ENCODE results near the gene GRAMD1B.
A peak's percentile ranks its signal among the peaks of the same experiment; 100 is the strongest.
"Not testable (repeated sequence)": the region's sequence is repeated elsewhere in the genome, so short reads cannot be mapped to it uniquely, and the experiment has no call there.

Gene GRAMD1B

GRCh38 chr11:123519797-123520193 is 89.7 kb downstream of the GRAMD1B start:
- H3K4me3 ChIP-seq (ENCODE audit: low read length) = no peak overlapping the region
- H3K36me3 ChIP-seq (ENCODE audit: insufficient read depth, low read depth, low read length) = no peaks in the 10 kb centered on the region
- H3K27me3 ChIP-seq (ENCODE audit: insufficient read depth, low read length) = no peaks in the 10 kb centered on the region
- peaks cover 23% of the 10 kb centered on the region for H3K4me1 ChIP-seq (ENCODE audit: insufficient read depth, low read length)
- peak overlapping the region; percentile 27; the same call in 1 of the 2 replicates for H3K9ac ChIP-seq (ENCODE audit: low read depth, low read length)
- H3K9me3 ChIP-seq (ENCODE audit: insufficient read depth, low read depth, low read length) = no peaks in the 10 kb centered on the region
- H3K27ac ChIP-seq (ENCODE audit: low read length) = no peak overlapping the region

GRCh38 chr11:123520476-123520875 is 90.4 kb downstream of the GRAMD1B start:
- not testable (repeated sequence) for H3K36me3 ChIP-seq (ENCODE audit: insufficient read depth, low read depth, low read length); H3K9ac ChIP-seq (ENCODE audit: low read depth, low read length); H3K27me3 ChIP-seq (ENCODE audit: insufficient read depth, low read length); H3K9me3 ChIP-seq (ENCODE audit: insufficient read depth, low read depth, low read length); H3K27ac ChIP-seq (ENCODE audit: low read length); H3K4me3 ChIP-seq (ENCODE audit: low read length)
- H3K4me1 ChIP-seq (ENCODE audit: insufficient read depth, low read length) = peaks cover 29% of the 10 kb centered on the region

- no peak overlapping the region for H3K4me3 ChIP-seq (ENCODE audit: low read length)
- H3K9me3 ChIP-seq (ENCODE audit: insufficient read depth, low read depth, low read length) = no peaks in the 10 kb centered on the region
- H3K27ac ChIP-seq (ENCODE audit: low read length) = no peak overlapping the region
- peaks cover 35% of the 10 kb centered on the region for H3K4me1 ChIP-seq (ENCODE audit: insufficient read depth, low read length)
- no peaks in the 10 kb centered on the region for H3K27me3 ChIP-seq (ENCODE audit: insufficient read depth, low read length)
- no peaks in the 10 kb centered on the region for H3K36me3 ChIP-seq (ENCODE audit: insufficient read depth, low read depth, low read length)
- H3K9ac ChIP-seq (ENCODE audit: low read depth, low read length) = no peak overlapping the region
These were observed 90.9 kb downstream of the GRAMD1B start for GRCh38 chr11:123521001-123521400.

GRCh38 chr11:123521930-123522329 is 91.9 kb downstream of the GRAMD1B start:
- Histone ChIP-seq H3K36me3 (ENCODE audit: insufficient read depth, low read depth, low read length) (no peaks in the 10 kb centered on the region), H3K4me3 (ENCODE audit: low read length) (no peak overlapping the region), H3K4me1 (ENCODE audit: insufficient read depth, low read length) (peaks cover 35% of the 10 kb centered on the region), H3K27me3 (ENCODE audit: insufficient read depth, low read length) (no peaks in the 10 kb centered on the region), H3K27ac (ENCODE audit: low read length) (no peak overlapping the region), H3K9me3 (ENCODE audit: insufficient read depth, low read depth, low read length) (no peaks in the 10 kb centered on the region), H3K9ac (ENCODE audit: low read depth, low read length) (peak overlapping the region; percentile 37; the same call in 1 of the 2 replicates)

GRCh38 chr11:123523539-123523938 is 93.5 kb downstream of the GRAMD1B start:
- Histone ChIP-seq H3K27ac (ENCODE audit: low read length) (no peak overlapping the region), H3K4me3 (ENCODE audit: low read length) (no peak overlapping the region), H3K9me3 (ENCODE audit: insufficient read depth, low read depth, low read length) (no peaks in the 10 kb centered on the region), H3K27me3 (ENCODE audit: insufficient read depth, low read length) (no peaks in the 10 kb centered on the region), H3K9ac (ENCODE audit: low read depth, low read length) (no peak overlapping the region), H3K36me3 (ENCODE audit: insufficient read depth, low read depth, low read length) (no peaks in the 10 kb centered on the region), H3K4me1 (ENCODE audit: insufficient read depth, low read length) (peaks cover 26% of the 10 kb centered on the region)

- Histone ChIP-seq H3K27me3 (ENCODE audit: insufficient read depth, low read length) (no peaks in the 10 kb centered on the region), H3K9me3 (ENCODE audit: insufficient read depth, low read depth, low read length) (no peaks in the 10 kb centered on the region), H3K9ac (ENCODE audit: low read depth, low read length) (0 out of 2 replicates have a peak overlapping the region, but pooled peaks have one; percentile 8), H3K4me1 (ENCODE audit: insufficient read depth, low read length) (peaks cover 16% of the 10 kb centered on the region; the same call in 1 of the 2 replicates), H3K4me3 (ENCODE audit: low read length) (no peak overlapping the region), H3K27ac (ENCODE audit: low read length) (no peak overlapping the region), H3K36me3 (ENCODE audit: insufficient read depth, low read depth, low read length) (no peaks in the 10 kb centered on the region)
These were observed 95.0 kb downstream of the GRAMD1B start for GRCh38 chr11:123525097-123525496.

- Histone ChIP-seq H3K9me3 (ENCODE audit: insufficient read depth, low read depth, low read length) (no peaks in the 10 kb centered on the region), H3K27ac (ENCODE audit: low read length) (no peak overlapping the region), H3K27me3 (ENCODE audit: insufficient read depth, low read length) (no peaks in the 10 kb centered on the region), H3K4me1 (ENCODE audit: insufficient read depth, low read length) (peaks cover 17% of the 10 kb centered on the region; the same call in 1 of the 2 replicates), H3K36me3 (ENCODE audit: insufficient read depth, low read depth, low read length) (no peaks in the 10 kb centered on the region), H3K9ac (ENCODE audit: low read depth, low read length) (0 out of 2 replicates have a peak overlapping the region, but pooled peaks have one; percentile 8), H3K4me3 (ENCODE audit: low read length) (no peak overlapping the region)
These were observed 95.4 kb downstream of the GRAMD1B start for GRCh38 chr11:123525511-123525918.

GRCh38 chr11:123526027-123526805 is 96.1 kb downstream of the GRAMD1B start:
- H3K4me3 ChIP-seq (ENCODE audit: low read length) = no peak overlapping the region

GRCh38 chr11:123526918-123527317 is 96.8 kb downstream of the GRAMD1B start:
- no peaks in the 10 kb centered on the region for H3K36me3 ChIP-seq (ENCODE audit: insufficient read depth, low read depth, low read length)
- H3K27me3 ChIP-seq (ENCODE audit: insufficient read depth, low read length) = no peaks in the 10 kb centered on the region
- H3K9ac ChIP-seq (ENCODE audit: low read depth, low read length) = no peak overlapping the region
- no peak overlapping the region for H3K4me3 ChIP-seq (ENCODE audit: low read length)
- H3K9me3 ChIP-seq (ENCODE audit: insufficient read depth, low read depth, low read length) = no peaks in the 10 kb centered on the region
- no peak overlapping the region for H3K27ac ChIP-seq (ENCODE audit: low read length)
- H3K4me1 ChIP-seq (ENCODE audit: insufficient read depth, low read length) = peaks cover 23% of the 10 kb centered on the region; the same call in 1 of the 2 replicates

More at GRCh38 chr11:123526027-123526805, 96.1 kb downstream of the GRAMD1B start:
- Histone ChIP-seq H3K36me3 (ENCODE audit: insufficient read depth, low read depth, low read length) (no peaks in the 10 kb centered on the region), H3K9ac (ENCODE audit: low read depth, low read length) (0 out of 2 replicates have a peak overlapping the region, but pooled peaks have one; percentile 8), H3K4me1 (ENCODE audit: insufficient read depth, low read length) (peaks cover 24% of the 10 kb centered on the region; the same call in 1 of the 2 replicates), H3K9me3 (ENCODE audit: insufficient read depth, low read depth, low read length) (no peaks in the 10 kb centered on the region), H3K27me3 (ENCODE audit: insufficient read depth, low read length) (no peaks in the 10 kb centered on the region), H3K27ac (ENCODE audit: low read length) (no peak overlapping the region)

GRCh38 chr11:123527526-123527925 is 97.5 kb downstream of the GRAMD1B start:
- H3K9ac ChIP-seq (ENCODE audit: low read depth, low read length) = no peak overlapping the region
- no peaks in the 10 kb centered on the region for H3K36me3 ChIP-seq (ENCODE audit: insufficient read depth, low read depth, low read length)

GRCh38 chr11:123527947-123528346 is 97.9 kb downstream of the GRAMD1B start:
- Histone ChIP-seq H3K27ac (ENCODE audit: low read length) (no peak overlapping the region), H3K4me1 (ENCODE audit: insufficient read depth, low read length) (peaks cover 21% of the 10 kb centered on the region; the same call in 1 of the 2 replicates)

More at GRCh38 chr11:123527526-123527925, 97.5 kb downstream of the GRAMD1B start:
- Histone ChIP-seq H3K4me1 (ENCODE audit: insufficient read depth, low read length) (peaks cover 21% of the 10 kb centered on the region; the same call in 1 of the 2 replicates), H3K9me3 (ENCODE audit: insufficient read depth, low read depth, low read length) (no peaks in the 10 kb centered on the region), H3K27ac (ENCODE audit: low read length) (no peak overlapping the region), H3K4me3 (ENCODE audit: low read length) (no peak overlapping the region), H3K27me3 (ENCODE audit: insufficient read depth, low read length) (no peaks in the 10 kb centered on the region)

GRCh38 chr11:123531325-123531724 is 101.3 kb downstream of the GRAMD1B start:
- Histone ChIP-seq H3K4me3 (ENCODE audit: low read length) (no peak overlapping the region), H3K27me3 (ENCODE audit: insufficient read depth, low read length) (no peaks in the 10 kb centered on the region), H3K4me1 (ENCODE audit: insufficient read depth, low read length) (peaks cover 11% of the 10 kb centered on the region; the same call in 1 of the 2 replicates), H3K9ac (ENCODE audit: low read depth, low read length) (no peak overlapping the region), H3K9me3 (ENCODE audit: insufficient read depth, low read depth, low read length) (no peaks in the 10 kb centered on the region), H3K27ac (ENCODE audit: low read length) (no peak overlapping the region), H3K36me3 (ENCODE audit: insufficient read depth, low read depth, low read length) (no peaks in the 10 kb centered on the region)

More at GRCh38 chr11:123527947-123528346, 97.9 kb downstream of the GRAMD1B start:
- Histone ChIP-seq H3K36me3 (ENCODE audit: insufficient read depth, low read depth, low read length) (no peaks in the 10 kb centered on the region), H3K9me3 (ENCODE audit: insufficient read depth, low read depth, low read length) (no peaks in the 10 kb centered on the region), H3K27me3 (ENCODE audit: insufficient read depth, low read length) (no peaks in the 10 kb centered on the region), H3K4me3 (ENCODE audit: low read length) (no peak overlapping the region), H3K9ac (ENCODE audit: low read depth, low read length) (no peak overlapping the region)
